Stimulated activated CD4-positive, alpha-beta T cell treated with anti-CD3 and anti-CD28 coated beads, TNF-alpha, amount 100 ng/mL, for 24 hours (primary cell): Measurements from ENCODE around the gene COL23A1.
"Not testable (repeated sequence)": the region's sequence is repeated elsewhere in the genome, so short reads cannot be mapped to it uniquely, and the experiment has no call there.

Experiments
- DNase-seq, 3 experiments: peaks; one replicate each; pipeline ENCODE4 v3.0.0-alpha.2; 2020; ENCODE audit warnings: low read depth in 3 of 3

The COL23A1 gene

DNA sequence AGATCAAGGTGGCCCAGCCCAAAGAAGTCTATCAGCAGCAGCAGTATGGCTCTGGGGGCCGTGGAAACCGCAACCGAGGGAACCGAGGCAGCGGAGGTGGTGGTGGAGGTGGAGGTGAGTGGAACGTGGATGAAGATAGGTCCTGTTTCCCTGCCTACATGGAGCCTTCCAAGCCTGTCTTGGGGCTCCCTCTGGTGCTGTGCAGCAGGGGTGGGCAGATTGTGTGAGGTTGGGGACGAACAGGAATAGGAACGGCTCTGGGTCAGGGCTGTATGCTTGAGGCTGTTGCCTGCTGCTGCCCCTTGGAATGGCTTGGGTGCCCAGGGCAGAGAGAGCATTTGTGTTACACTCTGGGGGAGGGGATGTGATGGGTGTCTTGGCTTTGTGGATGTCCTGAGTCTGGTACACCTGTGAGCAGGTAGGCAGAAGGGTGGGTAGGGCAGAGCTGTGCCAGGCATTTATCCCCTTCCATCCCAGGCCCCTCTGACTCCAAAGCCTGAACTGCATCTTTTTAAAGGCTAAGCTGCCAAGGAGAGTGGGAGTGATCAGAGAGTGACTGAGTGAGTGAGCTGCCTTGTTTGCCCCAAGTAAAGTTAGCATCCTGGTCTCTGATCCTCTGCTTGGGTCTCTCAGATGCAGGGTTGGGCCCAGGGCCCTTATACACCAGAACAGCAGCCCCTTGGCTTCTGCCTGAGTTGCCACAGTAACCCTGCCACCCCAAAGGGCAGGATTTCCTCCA is 380.7 kb downstream of the COL23A1 start:
- no peak for DNase-seq

DNA sequence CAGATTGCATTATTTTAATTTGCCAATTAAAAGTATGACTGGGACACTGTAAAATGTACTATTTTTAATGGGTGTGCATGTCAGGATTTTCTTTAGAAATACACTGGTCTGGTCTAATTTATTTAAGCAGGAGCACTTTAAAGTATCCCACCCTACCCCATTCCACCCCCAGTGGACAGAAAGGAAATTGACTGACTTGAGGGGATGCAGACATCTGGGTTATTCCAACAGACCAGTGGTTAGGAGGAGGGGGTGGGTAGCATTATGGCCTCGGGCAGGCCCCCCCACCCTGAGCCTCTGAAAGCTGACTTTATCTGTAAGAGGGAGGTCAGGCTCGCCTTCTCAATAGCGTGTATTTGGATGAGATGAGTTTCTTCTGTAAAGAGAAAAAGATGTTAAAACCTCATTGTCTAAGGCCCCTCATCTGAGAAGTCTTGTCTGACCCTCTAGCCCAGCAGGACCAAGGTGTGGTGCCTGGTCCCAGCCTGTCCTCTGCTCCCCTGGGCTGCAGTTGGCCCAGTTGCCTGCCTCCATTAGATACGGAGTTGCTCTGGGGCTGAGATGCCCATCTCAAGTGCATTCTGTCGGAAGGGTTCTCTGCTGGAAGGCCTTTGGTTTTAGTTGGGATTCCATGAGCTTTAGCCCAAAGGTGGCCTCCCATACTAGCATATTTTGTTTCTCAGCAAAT is 381.5 kb downstream of the COL23A1 start:
- DNase-seq, result no peak

- DNase-seq, result no peak
These were observed 382.3 kb downstream of the COL23A1 start for GRCh38 chr5:178207917-178208280.

- DNase-seq, result no peak
These were observed 382.8 kb downstream of the COL23A1 start for GRCh38 chr5:178207183-178207916.

DNA sequence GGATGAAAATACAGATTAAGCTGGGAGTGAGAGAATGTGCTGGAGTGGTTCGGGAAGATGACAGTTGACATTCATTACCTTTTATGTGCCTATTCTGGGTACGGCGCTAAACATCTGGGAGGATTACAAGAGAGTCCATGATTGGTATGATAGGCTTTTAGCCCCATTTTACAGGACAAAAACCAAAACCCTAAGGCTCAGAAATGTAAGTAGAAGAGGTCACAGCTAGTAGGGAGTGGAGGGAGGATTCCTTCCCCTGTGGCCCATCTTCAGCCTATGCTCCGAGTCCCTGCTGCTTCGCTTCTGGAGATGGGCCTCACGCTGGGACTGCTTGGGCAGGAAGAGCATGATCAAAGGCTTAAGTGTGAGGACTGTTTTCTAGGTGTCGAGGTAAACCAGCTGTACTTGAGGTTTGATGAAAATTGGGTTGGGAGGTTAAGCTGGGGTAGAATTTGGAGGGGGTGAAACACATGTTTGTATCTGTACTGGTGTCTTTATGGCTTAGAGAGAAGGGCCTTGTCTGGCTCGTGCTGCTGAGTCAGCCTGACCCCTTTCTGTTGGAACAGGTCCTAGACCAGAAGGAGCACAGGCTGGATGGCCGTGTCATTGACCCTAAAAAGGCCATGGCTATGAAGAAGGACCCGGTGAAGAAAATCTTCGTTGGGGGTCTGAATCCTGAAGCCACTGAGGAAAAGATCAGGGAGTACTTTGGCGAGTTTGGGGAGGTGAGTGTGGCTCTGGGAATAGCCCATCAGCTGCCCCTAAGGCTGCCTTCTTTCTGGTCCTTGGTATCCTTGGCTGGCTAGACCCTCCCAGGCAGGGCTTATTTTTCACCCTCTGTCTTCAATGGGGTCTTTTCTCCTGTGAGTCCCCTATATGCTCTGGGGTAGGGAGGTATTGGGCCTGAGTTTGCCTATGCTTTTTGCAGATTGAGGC is 383.8 kb downstream of the COL23A1 start:
- no peak for DNase-seq

DNA sequence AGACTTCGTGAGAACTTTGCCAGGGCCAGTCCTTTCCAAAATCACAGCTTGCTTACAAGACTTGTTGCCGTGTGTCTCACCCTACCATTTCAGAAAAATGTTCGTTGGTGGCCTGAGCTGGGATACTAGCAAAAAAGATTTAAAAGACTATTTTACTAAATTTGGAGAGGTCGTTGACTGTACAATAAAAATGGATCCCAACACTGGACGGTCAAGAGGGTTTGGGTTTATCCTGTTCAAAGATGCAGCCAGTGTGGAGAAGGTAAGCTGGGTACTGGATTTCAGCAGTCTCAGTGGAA is 384.5 kb downstream of the COL23A1 start:
- no peak for DNase-seq

DNA sequence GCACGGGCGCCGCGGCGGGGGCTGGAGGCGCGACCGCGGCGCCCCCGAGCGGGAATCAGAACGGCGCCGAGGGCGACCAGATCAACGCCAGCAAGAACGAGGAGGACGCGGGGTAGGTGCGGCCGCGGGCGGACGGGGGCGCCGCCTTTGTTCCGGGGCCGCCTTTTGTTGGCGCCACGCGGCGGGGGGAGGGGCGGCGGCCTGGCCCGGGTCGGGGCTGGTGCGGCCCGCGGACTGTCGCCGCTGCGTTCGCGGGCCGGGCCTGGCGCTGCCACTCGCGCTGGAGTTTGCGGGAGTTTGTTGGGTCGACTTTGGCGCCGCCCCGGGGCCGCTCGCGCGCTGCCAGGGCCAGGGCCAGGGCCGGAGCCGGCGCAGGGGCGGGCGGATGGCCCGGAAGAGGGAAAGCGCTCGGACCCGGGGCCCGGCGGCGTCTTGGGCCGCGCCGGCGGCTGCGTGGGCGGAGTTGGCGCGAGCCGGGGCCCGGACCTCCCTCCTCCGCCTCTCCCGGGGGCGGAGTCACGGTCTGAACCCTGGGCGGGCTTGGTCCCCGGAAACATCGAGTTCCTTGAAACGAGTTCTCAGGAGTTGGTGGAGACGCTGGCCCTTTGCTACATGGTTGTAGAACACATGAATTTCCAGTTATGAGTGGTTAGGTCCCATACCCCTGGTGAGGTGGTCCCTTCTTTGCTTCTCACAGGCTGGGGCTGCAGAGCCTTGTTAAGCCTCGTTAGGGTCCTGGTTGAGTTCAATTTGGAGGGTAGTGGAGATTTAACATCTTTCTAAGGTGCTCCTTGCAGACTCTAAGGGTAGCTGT is 385.1 kb downstream of the COL23A1 start:
- peak; percentile 27 to 81 (median 62) for DNase-seq

DNA sequence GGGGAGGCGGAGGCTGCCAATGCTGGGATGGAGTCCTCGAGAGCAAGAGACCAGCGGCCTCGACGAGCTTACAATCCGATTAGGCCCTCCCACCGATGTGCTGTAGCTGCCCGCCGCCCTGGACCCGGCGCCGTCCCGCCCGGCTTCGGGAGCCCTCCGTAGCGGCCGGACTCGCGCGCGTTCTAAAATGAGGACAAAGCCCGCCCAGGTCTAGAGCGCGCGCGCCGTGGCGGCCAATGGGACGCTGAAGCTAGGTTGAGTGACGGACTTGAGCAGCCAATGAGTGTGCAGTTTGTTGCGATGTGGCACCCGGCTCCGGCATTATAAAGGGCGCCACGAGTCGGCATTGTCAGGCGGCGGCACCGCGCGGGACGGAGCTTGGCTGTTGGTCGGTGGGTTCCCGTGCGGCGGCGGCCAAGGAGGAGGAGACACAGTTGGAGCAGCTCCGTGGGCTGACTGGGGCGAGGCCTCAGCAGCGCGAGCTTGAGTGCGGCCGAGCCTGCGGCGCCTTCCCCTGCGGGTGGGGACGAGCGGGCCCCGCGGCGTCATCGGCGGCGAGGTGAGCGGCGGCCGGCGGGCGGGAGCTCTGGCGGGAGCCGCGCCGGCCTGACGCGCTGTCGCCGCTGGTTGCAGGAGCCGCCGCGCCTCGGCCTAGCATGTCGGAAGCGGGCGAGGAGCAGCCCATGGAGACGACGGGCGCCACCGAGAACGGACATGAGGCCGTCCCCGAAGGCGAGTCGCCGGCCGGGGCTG is 385.8 kb downstream of the COL23A1 start, which contains the start of gene HNRNPAB:
Gene HNRNPAB (plus strand): TSS at position 352 of the 753 bp plus-strand sequence. CDS start 305 bp downstream, at position 657.
- DNase-seq, result peak; percentile 91 to 93 (median 93)

- no peak for DNase-seq
These were observed 386.5 kb downstream of the COL23A1 start for GRCh38 chr5:178203670-178204181.

DNA sequence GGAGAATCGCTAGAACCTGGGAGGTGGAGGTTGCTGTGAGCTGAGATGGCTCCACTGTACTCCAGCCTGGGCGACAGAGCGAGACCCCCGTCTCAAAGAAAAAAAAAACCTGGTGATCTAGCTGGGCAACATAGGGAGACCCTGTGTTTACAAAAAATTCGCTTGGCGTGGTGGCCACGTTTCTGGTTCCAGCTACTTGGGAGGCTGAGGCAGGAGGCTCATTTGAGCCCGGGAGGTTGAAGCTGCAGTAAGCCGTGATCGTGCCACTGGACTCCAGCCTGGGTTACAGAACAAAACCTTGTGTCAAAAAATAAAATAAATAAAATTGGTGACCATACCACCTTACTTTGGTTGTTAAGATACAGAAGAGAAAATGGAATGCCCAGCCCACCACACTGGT is 387.7 kb downstream of the COL23A1 start:
- DNase-seq, result no peak

GRCh38 chr5:178201927-178202235 is 388.3 kb downstream of the COL23A1 start:
- no peak for DNase-seq

GRCh38 chr5:178201221-178201926 is 388.8 kb downstream of the COL23A1 start:
- no peak for DNase-seq

DNA sequence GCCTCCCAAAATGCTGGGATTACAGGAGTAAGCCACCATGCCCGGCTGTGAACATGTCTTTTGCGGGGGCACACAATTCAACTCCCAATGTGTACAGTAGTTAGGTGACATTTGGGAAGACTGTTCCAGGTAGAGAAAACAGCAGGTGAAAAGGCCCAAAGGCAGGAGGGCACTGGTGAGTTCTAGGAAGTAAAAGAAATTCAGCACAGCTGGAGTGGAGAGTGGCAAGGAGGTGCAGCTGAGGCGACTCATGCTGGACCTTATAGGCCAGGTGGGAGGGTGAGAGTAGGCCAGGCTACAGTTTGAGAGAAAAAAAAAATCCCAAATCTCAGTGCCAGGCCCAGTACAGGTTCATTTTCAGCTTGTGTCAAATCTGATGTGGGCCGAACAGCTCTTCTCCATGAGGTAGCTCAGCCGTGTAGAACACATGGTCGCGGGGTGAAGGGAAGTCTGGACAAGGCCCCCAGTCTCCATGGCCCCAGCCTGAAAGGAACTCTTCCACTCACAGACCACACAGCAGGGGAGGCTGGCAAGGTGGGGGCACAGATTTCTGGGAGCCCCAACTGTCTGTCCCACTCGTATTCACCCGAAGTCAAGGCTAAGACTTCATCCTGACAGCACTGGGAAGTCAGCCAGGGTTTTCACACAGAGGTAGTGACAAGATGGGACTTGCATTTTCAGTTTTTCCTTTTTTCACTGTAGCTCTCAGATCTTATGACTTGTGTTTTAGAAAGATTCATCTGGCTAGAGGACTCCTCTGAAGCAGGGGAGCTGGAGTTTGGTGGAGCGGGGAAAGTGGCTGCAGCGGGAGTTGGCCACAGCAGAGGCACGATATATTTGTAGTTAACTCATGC is 390.4 kb downstream of the COL23A1 start:
- DNase-seq, result no peak

DNA sequence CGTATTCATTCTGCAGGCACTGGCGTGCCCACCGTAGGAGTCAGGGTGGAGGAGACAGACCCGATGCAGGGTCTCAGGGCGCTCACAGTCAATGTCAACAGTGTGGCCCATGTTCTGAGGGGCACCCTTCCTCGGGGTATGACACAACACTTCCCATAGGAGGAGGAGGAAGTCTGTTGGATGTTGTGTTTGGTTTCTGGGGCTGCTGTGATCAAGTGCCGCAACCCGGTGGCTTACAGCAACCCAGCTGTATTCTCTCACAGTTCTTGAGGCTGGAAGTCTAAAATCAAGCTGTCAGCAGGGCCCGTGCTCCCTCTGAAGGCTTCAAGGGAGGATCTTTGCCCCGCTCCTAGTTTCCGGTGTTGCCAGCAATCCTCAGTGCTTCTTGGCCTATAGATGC is 391.5 kb downstream of the COL23A1 start:
- DNase-seq, result no peak

- DNase-seq, result not testable (repeated sequence)
These were observed 392.0 kb downstream of the COL23A1 start for GRCh38 chr5:178198151-178198550.

GRCh38 chr5:178196986-178197385 is 393.2 kb downstream of the COL23A1 start:
- no peak for DNase-seq

DNA sequence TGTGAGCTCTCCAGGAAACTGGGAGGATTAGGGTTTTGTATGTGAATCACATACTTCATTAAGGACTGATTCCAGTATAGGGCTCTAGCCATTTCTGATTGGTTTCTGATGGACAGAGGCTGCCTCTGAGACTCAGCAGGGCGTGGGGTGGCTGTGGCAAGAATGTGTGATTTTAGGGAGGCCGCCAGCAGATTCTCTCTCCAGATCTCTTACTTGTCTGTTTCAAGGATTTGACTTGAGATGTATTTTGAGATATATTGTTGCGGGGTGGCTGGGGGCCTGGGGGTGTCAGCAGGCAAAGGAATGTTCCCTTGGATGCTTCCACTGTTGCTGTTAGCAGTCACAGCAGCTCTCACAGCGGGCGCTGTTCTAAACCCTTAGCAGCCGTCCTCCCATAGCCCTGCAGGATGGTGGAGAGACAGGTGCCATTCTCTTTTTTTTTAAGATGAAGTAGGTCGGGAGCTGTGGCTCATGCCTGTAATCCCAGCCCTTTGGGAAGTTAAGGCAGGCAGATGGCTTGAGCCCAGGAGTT is 393.8 kb downstream of the COL23A1 start:
- no peak for DNase-seq

GRCh38 chr5:178194026-178194425 is 396.2 kb downstream of the COL23A1 start:
- no peak for DNase-seq
